ENCODE measurements around the gene MACROD2. TPM values are rescaled to one million over a fixed set of nuclear protein-coding genes. Genes with fewer than 3 reads are reported as not detected.

Gene MACROD2
- total RNA-seq, 1 experiment from 2014 or later: 3.7 TPM

DNA sequence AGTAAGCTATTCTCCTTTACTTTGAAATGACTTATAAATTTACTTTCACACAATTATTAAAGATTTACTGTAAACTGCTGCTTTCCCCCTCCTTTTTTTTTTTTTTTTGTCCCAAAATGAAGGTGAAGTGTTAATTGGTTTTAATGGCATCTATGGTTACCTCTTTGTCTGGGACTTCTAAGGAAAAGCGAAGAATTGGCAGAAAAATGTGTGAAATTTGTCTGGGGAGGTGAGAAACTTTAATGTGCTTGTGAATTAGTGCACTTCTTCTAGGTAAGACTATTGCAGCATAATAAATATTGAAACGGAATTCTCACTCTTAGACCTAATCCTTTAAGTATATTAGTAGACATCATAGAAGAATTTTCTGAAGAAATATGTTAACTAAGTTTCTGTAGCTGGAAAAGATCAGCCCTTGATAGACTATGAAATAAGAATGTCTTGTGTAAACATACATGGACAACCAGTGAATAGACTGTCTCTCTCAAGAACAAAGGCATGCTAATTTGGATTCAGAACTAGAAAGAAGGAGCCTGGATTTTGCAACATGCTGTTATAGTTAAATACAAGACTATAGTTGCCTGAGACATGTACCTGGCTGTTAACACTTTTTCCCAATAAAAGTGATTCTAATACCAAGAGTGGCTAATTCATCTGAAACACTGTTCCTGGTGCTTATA is 318.2 kb downstream of the MACROD2 start:
- no peak overlapping the region for H3K27ac ChIP-seq (ENCODE audit: low read depth, low read length)
- H3K4me1 ChIP-seq (ENCODE audit: control insufficient read depth in 1 of 2, insufficient read depth in 2 of 2, low read length in 2 of 2): no peaks in the 10 kb centered on the region
- no peak for TF ChIP-seq SRF (IDR thresholded peaks at IDR 0.05; ENCODE audit: low read depth)
- no peak for TF ChIP-seq ELF1 (IDR thresholded peaks at IDR 0.05; ENCODE audit: borderline replicate concordance, low read depth)
- TF ChIP-seq ZFX (IDR thresholded peaks at IDR 0.05): no peak
- TF ChIP-seq FOSL1 (IDR thresholded peaks at IDR 0.05; ENCODE audit: low read depth): no peak
- TF ChIP-seq EGR1 (IDR thresholded peaks at IDR 0.05; ENCODE audit: low read depth): no peak
- no peak for TF ChIP-seq SP1 (IDR thresholded peaks at IDR 0.05; ENCODE audit: low read depth)
- TF ChIP-seq TCF7L2 (IDR thresholded peaks at IDR 0.05; ENCODE audit: borderline replicate concordance, extremely low read depth, insufficient read depth, insufficient read length): no peak
- no peak for TF ChIP-seq EZH2 (IDR thresholded peaks at IDR 0.05)
- no peak for TF ChIP-seq SIN3A (IDR thresholded peaks at IDR 0.05; ENCODE audit: low read depth)
- TF ChIP-seq, protein P1, sequence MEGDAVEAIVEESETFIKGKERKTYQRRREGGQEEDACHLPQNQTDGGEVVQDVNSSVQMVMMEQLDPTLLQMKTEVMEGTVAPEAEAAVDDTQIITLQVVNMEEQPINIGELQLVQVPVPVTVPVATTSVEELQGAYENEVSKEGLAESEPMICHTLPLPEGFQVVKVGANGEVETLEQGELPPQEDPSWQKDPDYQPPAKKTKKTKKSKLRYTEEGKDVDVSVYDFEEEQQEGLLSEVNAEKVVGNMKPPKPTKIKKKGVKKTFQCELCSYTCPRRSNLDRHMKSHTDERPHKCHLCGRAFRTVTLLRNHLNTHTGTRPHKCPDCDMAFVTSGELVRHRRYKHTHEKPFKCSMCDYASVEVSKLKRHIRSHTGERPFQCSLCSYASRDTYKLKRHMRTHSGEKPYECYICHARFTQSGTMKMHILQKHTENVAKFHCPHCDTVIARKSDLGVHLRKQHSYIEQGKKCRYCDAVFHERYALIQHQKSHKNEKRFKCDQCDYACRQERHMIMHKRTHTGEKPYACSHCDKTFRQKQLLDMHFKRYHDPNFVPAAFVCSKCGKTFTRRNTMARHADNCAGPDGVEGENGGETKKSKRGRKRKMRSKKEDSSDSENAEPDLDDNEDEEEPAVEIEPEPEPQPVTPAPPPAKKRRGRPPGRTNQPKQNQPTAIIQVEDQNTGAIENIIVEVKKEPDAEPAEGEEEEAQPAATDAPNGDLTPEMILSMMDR (IDR thresholded peaks at IDR 0.05 in 2 of 3, conservative IDR thresholded peaks at IDR 0.05 in 1 of 3; ENCODE audit: borderline replicate concordance in 1 of 3, insufficient read depth in 1 of 3, low read depth in 2 of 3, low read length in 2 of 3): no peak
- TF ChIP-seq ZNF274 (IDR thresholded peaks at IDR 0.05; ENCODE audit: low read depth, low read length): no peak
- TF ChIP-seq, protein P2, sequence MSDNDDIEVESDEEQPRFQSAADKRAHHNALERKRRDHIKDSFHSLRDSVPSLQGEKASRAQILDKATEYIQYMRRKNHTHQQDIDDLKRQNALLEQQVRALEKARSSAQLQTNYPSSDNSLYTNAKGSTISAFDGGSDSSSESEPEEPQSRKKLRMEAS (IDR thresholded peaks at IDR 0.05): no peak
- no peak for TF ChIP-seq RAD21 (IDR thresholded peaks at IDR 0.05; ENCODE audit: low read depth)
- TF ChIP-seq POLR2A (IDR thresholded peaks at IDR 0.05; ENCODE audit: borderline replicate concordance, extremely low read depth, insufficient read depth, insufficient read length): no peak
- no peak for TF ChIP-seq POLR2AphosphoS5 (IDR thresholded peaks at IDR 0.05; ENCODE audit: low read depth, low read length)
- TF ChIP-seq, protein P3, sequence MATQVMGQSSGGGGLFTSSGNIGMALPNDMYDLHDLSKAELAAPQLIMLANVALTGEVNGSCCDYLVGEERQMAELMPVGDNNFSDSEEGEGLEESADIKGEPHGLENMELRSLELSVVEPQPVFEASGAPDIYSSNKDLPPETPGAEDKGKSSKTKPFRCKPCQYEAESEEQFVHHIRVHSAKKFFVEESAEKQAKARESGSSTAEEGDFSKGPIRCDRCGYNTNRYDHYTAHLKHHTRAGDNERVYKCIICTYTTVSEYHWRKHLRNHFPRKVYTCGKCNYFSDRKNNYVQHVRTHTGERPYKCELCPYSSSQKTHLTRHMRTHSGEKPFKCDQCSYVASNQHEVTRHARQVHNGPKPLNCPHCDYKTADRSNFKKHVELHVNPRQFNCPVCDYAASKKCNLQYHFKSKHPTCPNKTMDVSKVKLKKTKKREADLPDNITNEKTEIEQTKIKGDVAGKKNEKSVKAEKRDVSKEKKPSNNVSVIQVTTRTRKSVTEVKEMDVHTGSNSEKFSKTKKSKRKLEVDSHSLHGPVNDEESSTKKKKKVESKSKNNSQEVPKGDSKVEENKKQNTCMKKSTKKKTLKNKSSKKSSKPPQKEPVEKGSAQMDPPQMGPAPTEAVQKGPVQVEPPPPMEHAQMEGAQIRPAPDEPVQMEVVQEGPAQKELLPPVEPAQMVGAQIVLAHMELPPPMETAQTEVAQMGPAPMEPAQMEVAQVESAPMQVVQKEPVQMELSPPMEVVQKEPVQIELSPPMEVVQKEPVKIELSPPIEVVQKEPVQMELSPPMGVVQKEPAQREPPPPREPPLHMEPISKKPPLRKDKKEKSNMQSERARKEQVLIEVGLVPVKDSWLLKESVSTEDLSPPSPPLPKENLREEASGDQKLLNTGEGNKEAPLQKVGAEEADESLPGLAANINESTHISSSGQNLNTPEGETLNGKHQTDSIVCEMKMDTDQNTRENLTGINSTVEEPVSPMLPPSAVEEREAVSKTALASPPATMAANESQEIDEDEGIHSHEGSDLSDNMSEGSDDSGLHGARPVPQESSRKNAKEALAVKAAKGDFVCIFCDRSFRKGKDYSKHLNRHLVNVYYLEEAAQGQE (IDR thresholded peaks at IDR 0.05; ENCODE audit: low read depth): no peak
- TF ChIP-seq, protein P4, sequence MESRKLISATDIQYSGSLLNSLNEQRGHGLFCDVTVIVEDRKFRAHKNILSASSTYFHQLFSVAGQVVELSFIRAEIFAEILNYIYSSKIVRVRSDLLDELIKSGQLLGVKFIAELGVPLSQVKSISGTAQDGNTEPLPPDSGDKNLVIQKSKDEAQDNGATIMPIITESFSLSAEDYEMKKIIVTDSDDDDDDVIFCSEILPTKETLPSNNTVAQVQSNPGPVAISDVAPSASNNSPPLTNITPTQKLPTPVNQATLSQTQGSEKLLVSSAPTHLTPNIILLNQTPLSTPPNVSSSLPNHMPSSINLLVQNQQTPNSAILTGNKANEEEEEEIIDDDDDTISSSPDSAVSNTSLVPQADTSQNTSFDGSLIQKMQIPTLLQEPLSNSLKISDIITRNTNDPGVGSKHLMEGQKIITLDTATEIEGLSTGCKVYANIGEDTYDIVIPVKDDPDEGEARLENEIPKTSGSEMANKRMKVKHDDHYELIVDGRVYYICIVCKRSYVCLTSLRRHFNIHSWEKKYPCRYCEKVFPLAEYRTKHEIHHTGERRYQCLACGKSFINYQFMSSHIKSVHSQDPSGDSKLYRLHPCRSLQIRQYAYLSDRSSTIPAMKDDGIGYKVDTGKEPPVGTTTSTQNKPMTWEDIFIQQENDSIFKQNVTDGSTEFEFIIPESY (IDR thresholded peaks at IDR 0.05; ENCODE audit: extremely low read depth, insufficient replicate concordance, low read length): no peak
- TF ChIP-seq YY1 (IDR thresholded peaks at IDR 0.05; ENCODE audit: extremely low read depth, insufficient replicate concordance, low read depth, low read length): no peak
- intact Hi-C loops (cut with micrococcal nuclease): no loop called here
- no peak overlapping the region for H3K4me2 ChIP-seq (ENCODE audit: low read length)
- H3K79me2 ChIP-seq (ENCODE audit: insufficient read depth, low read length): no peaks in the 10 kb centered on the region
- H3K9me3 ChIP-seq (ENCODE audit: control insufficient read depth in 1 of 2, insufficient read depth in 1 of 2, low read depth in 1 of 2, low read length in 2 of 2): no peaks in the 10 kb centered on the region
- no peaks in the 10 kb centered on the region for H3K27me3 ChIP-seq (ENCODE audit: insufficient read depth, low read length)
- H3K9me2 ChIP-seq (ENCODE audit: insufficient read depth): no peaks in the 10 kb centered on the region
- ChIA-PET RAD21 (ENCODE audit: low non-redundant PET in 1 of 2, low total read pairs in 2 of 2, uncharacterized antibody in 2 of 2, unreplicated experiment in 2 of 2) (no interaction called here), POLR2A (no interaction called here), CTCF (no interaction called here)
- H2AFZ ChIP-seq (ENCODE audit: low read depth, low read length, poor library complexity, severe bottlenecking): no peak overlapping the region
- H3K4me3 ChIP-seq (replicated peaks in 1 of 2; ENCODE audit: low read depth in 1 of 2, low read length in 2 of 2): no peak overlapping the region
- BruUV-seq (replicated peaks): no TSS peak
- H3K36me3 ChIP-seq (ENCODE audit: control insufficient read depth in 1 of 2, insufficient read depth in 2 of 2, low read length in 2 of 2): no peaks in the 10 kb centered on the region
- no peaks in the 10 kb centered on the region for H4K20me1 ChIP-seq (ENCODE audit: insufficient read depth)
- DNase-seq (ENCODE audit: low read depth, low spot score) (no peak), ATAC-seq (no peak)
- no peak overlapping the region for H3K9ac ChIP-seq (ENCODE audit: low read length)

All from HCT116 (cell line).